ENCODE results near the gene IFITM5.

DNA sequence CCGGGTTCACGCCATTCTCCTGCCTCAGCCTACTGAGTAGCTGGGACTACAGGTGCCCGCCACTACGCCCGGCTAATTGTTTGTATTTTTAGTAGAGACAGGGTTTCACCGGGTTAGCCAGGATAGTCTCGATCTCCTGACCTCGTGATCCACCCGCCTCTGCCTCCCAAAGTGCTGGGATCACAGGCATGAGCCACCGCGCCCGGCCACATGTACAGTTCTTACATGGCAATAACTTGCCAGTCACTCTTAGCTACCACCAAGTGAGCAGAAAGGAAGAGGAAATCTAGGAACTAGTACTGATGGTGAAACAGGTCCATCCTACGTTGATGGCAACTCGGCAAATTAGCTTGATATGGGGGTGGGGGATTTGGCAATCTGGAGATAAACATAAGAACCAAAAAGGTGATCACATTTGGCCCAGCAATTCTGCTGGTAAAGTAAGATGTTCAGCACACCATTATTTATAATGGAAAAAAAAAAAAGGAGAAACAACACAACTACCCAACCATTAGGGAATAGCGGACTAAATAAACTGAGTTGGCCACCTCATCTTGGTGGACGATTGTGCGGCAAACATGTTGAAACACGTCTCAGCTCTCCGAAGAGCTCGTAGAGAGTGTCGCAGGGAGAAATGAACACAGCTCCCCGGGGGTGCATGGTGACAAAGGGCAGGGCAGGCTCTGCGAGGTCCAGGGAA, 15.8 kb downstream of the IFITM5 start:
- TF ChIP-seq POLR2A (IDR thresholded peaks at IDR 0.05): no peak
- TF ChIP-seq, protein P1, sequence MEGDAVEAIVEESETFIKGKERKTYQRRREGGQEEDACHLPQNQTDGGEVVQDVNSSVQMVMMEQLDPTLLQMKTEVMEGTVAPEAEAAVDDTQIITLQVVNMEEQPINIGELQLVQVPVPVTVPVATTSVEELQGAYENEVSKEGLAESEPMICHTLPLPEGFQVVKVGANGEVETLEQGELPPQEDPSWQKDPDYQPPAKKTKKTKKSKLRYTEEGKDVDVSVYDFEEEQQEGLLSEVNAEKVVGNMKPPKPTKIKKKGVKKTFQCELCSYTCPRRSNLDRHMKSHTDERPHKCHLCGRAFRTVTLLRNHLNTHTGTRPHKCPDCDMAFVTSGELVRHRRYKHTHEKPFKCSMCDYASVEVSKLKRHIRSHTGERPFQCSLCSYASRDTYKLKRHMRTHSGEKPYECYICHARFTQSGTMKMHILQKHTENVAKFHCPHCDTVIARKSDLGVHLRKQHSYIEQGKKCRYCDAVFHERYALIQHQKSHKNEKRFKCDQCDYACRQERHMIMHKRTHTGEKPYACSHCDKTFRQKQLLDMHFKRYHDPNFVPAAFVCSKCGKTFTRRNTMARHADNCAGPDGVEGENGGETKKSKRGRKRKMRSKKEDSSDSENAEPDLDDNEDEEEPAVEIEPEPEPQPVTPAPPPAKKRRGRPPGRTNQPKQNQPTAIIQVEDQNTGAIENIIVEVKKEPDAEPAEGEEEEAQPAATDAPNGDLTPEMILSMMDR (IDR thresholded peaks at IDR 0.05): no peak

Measured in right lobe of liver (tissue), 4 donors.